GM18951 (cell line): ENCODE results near the gene PTPN7.
"Not testable (repeated sequence)": the region's sequence is repeated elsewhere in the genome, so short reads cannot be mapped to it uniquely, and the experiment has no call there.

Source experiments
- POLR2A ChIP-seq: IDR thresholded peaks from 4 replicates; pipeline ENCODE4 v1.6.1; 2011; ENCODE audit warnings: mild to moderate bottlenecking; ENCODE audit not compliant: insufficient read length, insufficient read depth; ENCODE audit errors: extremely low read depth
- in situ Hi-C: fragments of 300-500 bp; cut with MboI; formaldehyde crosslinking; loops from one replicate; pipeline ENCODE4 v1.12.0; 2022; ENCODE audit warnings: low sequenced_read_pairs, mixed read lengths, inconsistent platforms; ENCODE audit not compliant: unreplicated experiment

The PTPN7 gene

GRCh38 chr1:202150187-202150586 lies 10.2 kb downstream of the PTPN7 start:
- TF ChIP-seq POLR2A, result no peak
- in situ Hi-C loops, result no loop called here

- TF ChIP-seq POLR2A, result no peak
- in situ Hi-C loops, result no loop called here
Observed at GRCh38 chr1:202149566-202149965, 10.8 kb downstream of the PTPN7 start.

GRCh38 chr1:202148391-202148790 lies 12.0 kb downstream of the PTPN7 start:
- no peak for TF ChIP-seq POLR2A
- in situ Hi-C loops, result no loop called here

GRCh38 chr1:202146993-202147392 lies 13.4 kb downstream of the PTPN7 start:
- no peak for TF ChIP-seq POLR2A
- in situ Hi-C loops, result no loop called here

GRCh38 chr1:202146279-202146678 lies 14.1 kb downstream of the PTPN7 start:
- no peak for TF ChIP-seq POLR2A
- in situ Hi-C loops, result no loop called here

GRCh38 chr1:202145744-202146140 lies 14.7 kb downstream of the PTPN7 start:
- in situ Hi-C loops, result not testable (repeated sequence)

GRCh38 chr1:202145068-202145743 lies 15.2 kb downstream of the PTPN7 start:
- TF ChIP-seq POLR2A, result no peak
- in situ Hi-C loops, result no loop called here

GRCh38 chr1:202144402-202145067 lies 15.9 kb downstream of the PTPN7 start, which contains the start of gene ARL8A:
Gene ARL8A, minus strand, starts transcription at chr1:202144737. Its CDS starts 165 bp downstream, at chr1:202144572.
- in situ Hi-C loops, result no loop called here
- TF ChIP-seq POLR2A, result peak; percentile 74

GRCh38 chr1:202143768-202144401 lies 16.5 kb downstream of the PTPN7 start:
- no peak for TF ChIP-seq POLR2A
- in situ Hi-C loops, result no loop called here

GRCh38 chr1:202143011-202143767 lies 17.2 kb downstream of the PTPN7 start:
- in situ Hi-C loops, result no loop called here
- no peak for TF ChIP-seq POLR2A

GRCh38 chr1:202141468-202141867 lies 18.9 kb downstream of the PTPN7 start:
- in situ Hi-C loops, result not testable (repeated sequence)

- TF ChIP-seq POLR2A, result no peak
- in situ Hi-C loops, result no loop called here
Observed at GRCh38 chr1:202140833-202141232, 19.6 kb downstream of the PTPN7 start.

- no peak for TF ChIP-seq POLR2A
- in situ Hi-C loops, result no loop called here
Observed at GRCh38 chr1:202135221-202135721, 25.1 kb downstream of the PTPN7 start.

GRCh38 chr1:202134645-202135172 lies 25.7 kb downstream of the PTPN7 start:
- no peak for TF ChIP-seq POLR2A
- in situ Hi-C loops, result no loop called here
